DOHH2 (cell line): ENCODE data around the gene TRPV4.

Experiments used
- EZH2phosphoT487 ChIP-seq: fragments of 200-600 bp; sonication (generic); IDR thresholded peaks from 2 replicates; pipeline ENCODE4 v1.6.1; 2017; ENCODE audit warnings: borderline replicate concordance, mild to moderate bottlenecking, antibody characterized with exemption, low read length, moderate library complexity, mixed read lengths
- TF ChIP-seq, protein P1 (sequence below): fragments of 200-600 bp; sonication (generic); IDR thresholded peaks from one replicate; pipeline ENCODE4 v1.5.1; 2014; ENCODE audit warnings: antibody characterized with exemption, mild to moderate bottlenecking, low read depth, low read length; ENCODE audit not compliant: poor library complexity, severe bottlenecking

DNA sequence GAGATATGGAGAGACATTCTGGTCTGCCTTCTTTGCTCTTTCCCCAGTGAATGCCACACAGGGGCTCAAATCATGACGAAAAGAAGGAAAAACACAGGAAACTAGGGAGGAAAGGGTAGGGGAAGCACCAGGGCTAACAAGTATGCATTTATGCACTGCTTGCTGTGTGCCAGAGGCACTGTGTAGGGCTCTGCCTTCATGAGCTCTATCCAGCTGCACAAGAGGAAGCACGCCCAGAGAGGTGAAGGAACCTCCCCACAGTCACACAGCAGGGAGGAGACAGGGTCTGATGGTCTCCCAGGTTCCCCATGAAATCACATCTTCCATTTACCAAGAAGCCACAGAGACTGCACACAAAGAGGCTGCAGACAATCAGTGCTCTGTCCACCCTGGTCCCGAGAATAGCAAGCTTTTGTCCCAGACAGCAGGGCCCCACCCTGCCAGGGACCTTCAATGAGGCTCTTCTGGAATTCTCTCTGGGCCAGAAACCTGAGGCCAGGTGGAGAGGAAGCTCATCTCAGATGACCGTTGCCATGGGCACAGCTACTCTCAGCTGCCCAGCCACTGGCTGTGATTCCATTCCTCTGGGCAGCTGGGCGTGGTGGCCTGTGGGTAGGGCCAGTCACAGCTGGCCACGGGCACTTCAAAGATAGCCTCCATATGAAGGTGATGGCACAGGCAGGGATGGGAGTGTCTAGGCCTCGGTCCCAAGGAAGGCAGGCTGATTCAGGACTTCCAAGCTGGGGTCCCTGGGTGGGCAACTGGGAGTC lies 7.3 kb upstream of the TRPV4 start:
- TF ChIP-seq, protein P1, sequence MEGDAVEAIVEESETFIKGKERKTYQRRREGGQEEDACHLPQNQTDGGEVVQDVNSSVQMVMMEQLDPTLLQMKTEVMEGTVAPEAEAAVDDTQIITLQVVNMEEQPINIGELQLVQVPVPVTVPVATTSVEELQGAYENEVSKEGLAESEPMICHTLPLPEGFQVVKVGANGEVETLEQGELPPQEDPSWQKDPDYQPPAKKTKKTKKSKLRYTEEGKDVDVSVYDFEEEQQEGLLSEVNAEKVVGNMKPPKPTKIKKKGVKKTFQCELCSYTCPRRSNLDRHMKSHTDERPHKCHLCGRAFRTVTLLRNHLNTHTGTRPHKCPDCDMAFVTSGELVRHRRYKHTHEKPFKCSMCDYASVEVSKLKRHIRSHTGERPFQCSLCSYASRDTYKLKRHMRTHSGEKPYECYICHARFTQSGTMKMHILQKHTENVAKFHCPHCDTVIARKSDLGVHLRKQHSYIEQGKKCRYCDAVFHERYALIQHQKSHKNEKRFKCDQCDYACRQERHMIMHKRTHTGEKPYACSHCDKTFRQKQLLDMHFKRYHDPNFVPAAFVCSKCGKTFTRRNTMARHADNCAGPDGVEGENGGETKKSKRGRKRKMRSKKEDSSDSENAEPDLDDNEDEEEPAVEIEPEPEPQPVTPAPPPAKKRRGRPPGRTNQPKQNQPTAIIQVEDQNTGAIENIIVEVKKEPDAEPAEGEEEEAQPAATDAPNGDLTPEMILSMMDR: no peak
- TF ChIP-seq EZH2phosphoT487: no peak
